GM19035 (cell line): Measurements from ENCODE around the gene ARHGAP25.

Source experiments
- ATAC-seq: cut with Tn5 transposase; IDR thresholded peaks from one replicate; pipeline ENCODE4 v1.9.1; 2021; ENCODE audit not compliant: unreplicated experiment

ARHGAP25 gene

GRCh38 chr2:68825866-68826265 lies 91.3 kb downstream of the ARHGAP25 start:
- ATAC-seq = no peak

GRCh38 chr2:68827666-68828065 lies 93.1 kb downstream of the ARHGAP25 start:
- no peak for ATAC-seq

GRCh38 chr2:68828887-68829708 lies 94.5 kb downstream of the ARHGAP25 start:
- no peak for ATAC-seq

GRCh38 chr2:68829749-68830148 lies 95.1 kb downstream of the ARHGAP25 start:
- no peak for ATAC-seq

DNA sequence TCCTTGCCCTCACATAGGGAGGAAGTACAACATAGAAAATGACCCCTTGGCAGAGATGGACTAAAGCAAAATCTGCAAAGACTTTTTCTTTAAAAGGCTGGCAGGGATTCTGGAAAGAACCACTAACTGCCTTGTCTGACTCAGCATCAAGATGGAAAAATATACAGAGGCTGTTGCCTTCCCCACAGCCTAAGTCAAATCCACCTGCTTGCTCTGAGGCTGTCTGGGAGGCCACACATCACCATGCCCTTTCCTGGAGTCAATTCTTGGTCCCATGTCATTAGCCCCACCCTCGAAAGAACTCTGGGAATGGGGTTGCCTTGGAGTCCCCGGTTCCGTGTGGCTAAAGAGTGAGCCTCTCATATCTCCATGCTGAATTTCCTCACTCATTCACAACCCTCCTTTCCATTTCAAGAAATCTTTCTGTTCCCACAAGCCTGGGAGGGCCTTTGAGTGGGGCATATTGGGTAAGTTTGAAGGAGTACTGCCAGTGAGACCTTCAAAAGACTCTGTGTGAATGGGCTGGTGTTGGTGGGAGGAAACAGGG lies 97.1 kb downstream of the ARHGAP25 start:
- no peak for ATAC-seq

DNA sequence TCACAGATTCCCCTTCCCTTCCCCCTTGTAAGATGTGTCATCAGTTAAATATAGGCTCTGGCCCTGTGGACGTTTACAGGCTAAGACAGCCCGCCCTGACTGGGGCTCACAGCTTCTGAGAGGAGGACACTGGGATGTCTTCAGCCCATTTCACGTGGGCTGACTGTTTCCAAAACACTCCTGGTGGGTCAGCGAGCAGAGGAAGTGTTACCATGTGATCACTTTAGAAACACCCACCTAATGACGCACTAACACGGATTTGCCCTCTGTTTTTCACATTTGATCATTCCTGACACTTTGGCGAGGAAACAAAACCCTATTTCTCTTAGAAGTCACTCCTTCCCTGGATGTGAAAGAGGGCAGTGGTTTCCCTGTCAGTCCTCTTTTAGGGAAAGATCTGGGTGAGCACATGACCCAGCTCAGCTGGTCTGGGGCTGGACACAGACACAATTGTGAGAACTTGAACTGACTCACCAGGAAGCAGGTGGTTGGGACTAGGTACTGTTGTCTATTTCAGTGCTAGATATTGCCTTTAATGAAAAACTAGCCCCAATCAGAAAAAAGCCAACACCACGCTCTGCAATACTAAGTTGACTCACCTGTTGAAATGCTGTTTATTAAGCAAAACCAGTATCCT lies 97.7 kb downstream of the ARHGAP25 start:
- peak; percentile 66 for ATAC-seq

GRCh38 chr2:68833162-68833561 lies 98.6 kb downstream of the ARHGAP25 start:
- ATAC-seq = no peak

- ATAC-seq = no peak
Measured at GRCh38 chr2:68834737-68835376, 100.2 kb downstream of the ARHGAP25 start.

DNA sequence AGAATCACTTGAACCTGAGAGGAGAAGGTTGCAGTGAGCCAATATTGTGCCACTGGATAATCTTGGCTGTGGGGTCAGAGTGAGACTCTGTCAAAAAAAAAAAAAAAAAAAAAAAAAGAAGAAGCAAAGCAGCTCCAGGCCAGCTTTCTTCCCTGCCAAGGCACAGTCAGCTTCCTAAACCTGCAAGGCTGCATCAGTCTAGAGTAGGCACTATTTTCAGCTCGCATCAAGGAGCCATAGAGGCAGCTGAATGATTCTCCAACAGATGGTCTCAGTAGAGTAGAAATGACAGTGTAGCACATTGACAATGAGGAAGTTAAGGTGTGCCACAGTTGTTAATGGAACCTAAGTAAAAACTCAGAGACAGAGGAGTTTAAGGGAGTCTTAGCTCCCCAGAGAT lies 101.0 kb downstream of the ARHGAP25 start:
- ATAC-seq = no peak

GRCh38 chr2:68837164-68837860 lies 102.7 kb downstream of the ARHGAP25 start:
- no peak for ATAC-seq

DNA sequence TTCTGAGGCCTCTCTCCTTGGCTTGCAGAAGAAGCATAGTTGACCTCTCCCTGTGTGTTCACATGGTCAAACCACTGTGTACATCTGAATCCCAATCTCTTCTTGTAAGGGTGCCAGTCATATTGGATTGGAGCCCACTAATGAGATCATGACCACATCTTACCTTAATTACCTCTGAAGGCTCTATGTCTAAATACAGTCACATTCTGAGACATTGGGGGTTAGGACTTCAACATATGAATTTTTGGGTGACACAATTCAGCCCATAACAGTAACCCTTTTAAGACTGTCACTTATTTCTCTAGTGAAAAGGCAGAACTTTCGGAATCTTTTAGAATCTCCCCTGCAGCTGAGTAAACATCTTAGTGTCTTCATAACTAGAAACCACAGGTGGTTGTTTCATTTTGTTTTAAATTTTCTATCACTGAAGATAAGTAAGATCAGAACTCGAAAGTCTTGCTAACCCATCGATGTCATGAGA lies 103.3 kb downstream of the ARHGAP25 start:
- peak; percentile 59 for ATAC-seq

- ATAC-seq = no peak
Measured at GRCh38 chr2:68838641-68839040, 104.0 kb downstream of the ARHGAP25 start.

DNA sequence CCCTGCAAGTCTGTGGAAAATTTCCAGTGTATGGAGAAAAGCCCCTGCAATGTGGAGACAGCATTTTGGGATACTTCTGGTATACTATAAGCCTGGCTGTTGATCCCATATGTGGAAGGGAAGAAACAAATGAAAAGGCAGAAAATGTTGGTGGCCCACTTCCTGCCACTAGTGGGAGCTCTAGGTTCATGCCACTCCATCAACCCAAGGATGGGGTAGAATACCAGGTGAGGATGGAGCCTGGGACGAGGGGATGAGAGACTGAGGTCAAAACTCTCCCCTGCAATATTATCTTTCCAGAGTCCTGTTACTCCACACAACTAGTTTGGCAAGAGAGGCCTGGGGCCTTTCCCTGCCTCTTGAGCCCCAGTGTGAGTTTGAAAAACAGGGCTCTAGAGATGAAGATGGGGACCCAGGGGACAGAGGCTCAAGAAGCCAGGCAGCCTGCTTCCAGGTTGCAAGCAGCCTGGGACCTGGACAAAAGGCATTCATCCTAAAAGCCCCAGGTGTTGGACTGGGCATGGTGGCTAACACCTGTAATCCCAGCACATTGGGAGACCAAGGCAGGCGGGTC lies 104.7 kb downstream of the ARHGAP25 start:
- ATAC-seq = no peak

- ATAC-seq = no peak
Measured at GRCh38 chr2:68845043-68845442, 110.4 kb downstream of the ARHGAP25 start.

- ATAC-seq = no peak
Measured at GRCh38 chr2:68846091-68846490, 111.5 kb downstream of the ARHGAP25 start.

DNA sequence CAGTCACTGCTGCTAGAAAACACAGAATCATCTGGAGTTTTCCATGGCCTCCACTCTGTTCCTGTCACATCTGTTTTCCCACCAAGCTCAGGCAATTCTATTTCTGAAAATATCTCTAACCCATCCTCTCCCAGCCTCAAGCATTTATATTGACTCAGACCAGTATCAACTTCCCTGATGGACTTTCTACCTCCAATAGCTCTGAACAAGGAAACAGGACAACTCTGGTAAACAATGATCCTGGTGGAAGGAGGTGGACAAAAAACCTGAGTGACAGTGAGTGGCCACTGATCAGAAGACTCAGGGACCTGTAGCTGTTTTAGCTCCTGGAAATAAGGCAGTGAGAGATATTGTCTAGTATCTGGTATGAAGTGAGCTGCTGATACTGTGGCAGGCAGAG lies 113.1 kb downstream of the ARHGAP25 start:
- ATAC-seq = no peak

DNA sequence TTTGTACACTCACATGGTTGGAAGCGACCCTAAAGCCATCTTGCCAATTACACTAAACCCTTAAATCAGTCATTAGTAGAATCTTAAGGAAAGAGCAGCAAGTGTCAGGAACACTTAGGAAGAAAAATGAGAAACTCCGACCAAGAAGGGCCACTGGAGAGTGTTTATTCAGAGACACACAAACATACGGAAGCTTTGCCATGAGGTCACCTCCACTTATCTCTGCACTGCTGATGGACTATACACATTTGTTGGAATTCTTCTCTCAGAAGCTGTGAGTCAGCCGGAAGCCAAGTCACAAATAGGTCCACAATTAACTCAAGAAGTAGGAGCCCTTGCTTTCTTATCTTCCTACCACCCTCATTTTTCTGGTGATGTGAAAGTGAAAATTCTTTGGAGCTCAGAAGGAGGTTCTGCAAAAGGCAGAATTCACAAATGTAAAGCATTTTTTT lies 115.0 kb downstream of the ARHGAP25 start:
- no peak for ATAC-seq

- ATAC-seq = no peak
Measured at GRCh38 chr2:68850524-68850923, 115.9 kb downstream of the ARHGAP25 start.

GRCh38 chr2:68853035-68853434 lies 118.4 kb downstream of the ARHGAP25 start:
- no peak for ATAC-seq

- no peak for ATAC-seq
Measured at GRCh38 chr2:68853915-68854314, 119.3 kb downstream of the ARHGAP25 start.

DNA sequence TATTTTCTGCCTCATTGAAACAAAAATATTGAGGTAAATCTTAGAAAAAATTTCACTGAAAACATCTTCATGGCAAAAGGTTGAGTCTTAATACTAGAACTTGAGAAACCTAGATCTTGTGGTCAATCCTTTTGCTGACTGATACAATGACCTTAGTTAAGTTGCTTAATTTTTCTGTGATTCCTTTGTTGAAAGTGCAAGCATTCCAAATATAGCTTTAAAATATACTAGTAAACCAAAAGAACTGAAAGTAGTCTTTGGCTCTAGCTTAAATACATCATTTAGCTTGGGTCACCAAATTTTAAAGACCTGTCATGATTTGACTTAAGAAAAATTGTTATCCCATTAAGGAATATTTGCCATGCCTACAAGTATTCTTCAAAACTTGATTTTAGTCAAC lies 119.9 kb downstream of the ARHGAP25 start:
- no peak for ATAC-seq
